ENCODE measurements around the gene EPS15. TPM values are rescaled to one million over a fixed set of nuclear protein-coding genes. Genes with fewer than 3 reads are reported as not detected.
"Not testable (repeated sequence)": the region's sequence is repeated elsewhere in the genome, so short reads cannot be mapped to it uniquely, and the experiment has no call there.

Gene EPS15
- polyA plus RNA-seq, 1 donor (not counting 4 experiments of a cell fraction or from before 2014, with no cell fraction given), result 33.2 TPM

- Histone ChIP-seq H3K4me3 (ENCODE audit: control insufficient read depth in 2 of 3, extremely low read depth in 1 of 3, insufficient read depth in 2 of 3, low read depth in 1 of 3, low read length in 3 of 3) (no peak overlapping the region), H3K4me2 (ENCODE audit: control insufficient read depth, extremely low read depth, insufficient read depth, low read depth, low read length) (no peak overlapping the region), H3K9me3 (ENCODE audit: control insufficient read depth, low read depth, low read length) (no peaks in the 10 kb centered on the region), H3K4me1 (ENCODE audit: control insufficient read depth, extremely low read depth, insufficient read depth, low read length) (no peaks in the 10 kb centered on the region), H3K79me2 (ENCODE audit: control insufficient read depth, insufficient read depth, low read length) (no peaks in the 10 kb centered on the region), H2AFZ (ENCODE audit: control insufficient read depth, low read length) (no peak overlapping the region), H3K9me1 (ENCODE audit: control insufficient read depth, extremely low read depth, insufficient read depth, low read length) (no peaks in the 10 kb centered on the region), H3K9ac (ENCODE audit: control insufficient read depth, extremely low read depth, insufficient read depth, low read length) (no peak overlapping the region), H3K27ac (ENCODE audit: control insufficient read depth, insufficient read depth, low read length) (no peak overlapping the region), H3K36me3 (ENCODE audit: control insufficient read depth in 2 of 2, extremely low read depth in 1 of 2, insufficient read depth in 2 of 2, low read length in 2 of 2) (peaks cover 2 to 12% of the 10 kb centered on the region in 2 experiments), H3K27me3 (ENCODE audit: control insufficient read depth, extremely low read depth, insufficient read depth, low read length) (no peaks in the 10 kb centered on the region), H4K20me1 (ENCODE audit: control insufficient read depth, extremely low read depth, insufficient read depth, low read length) (no peaks in the 10 kb centered on the region)
- DNase-seq (ENCODE audit: low read depth, low spot score) (no peak), FAIRE-seq (no peak)
- TF ChIP-seq EZH2 (IDR thresholded peaks at IDR 0.05; ENCODE audit: low read length) (no peak), CTCF (optimal IDR thresholded peaks at IDR 0.05 in 1 of 3, IDR thresholded peaks at IDR 0.05 in 1 of 3, conservative IDR thresholded peaks at IDR 0.05 in 1 of 3; ENCODE audit: extremely low read depth in 1 of 3, insufficient read depth in 2 of 3, low read length in 3 of 3) (no peak)
- dilution Hi-C loops (cut with MboI; ENCODE audit: extremely low pct_ligation_motif_present, low sequenced_read_pairs), result no loop called here
Measured at GRCh38 chr1:51463561-51463960, 55.5 kb downstream of the EPS15 start.

- H3K79me2 ChIP-seq (ENCODE audit: control insufficient read depth, insufficient read depth, low read length); H3K4me3 ChIP-seq (ENCODE audit: control insufficient read depth in 2 of 3, extremely low read depth in 1 of 3, insufficient read depth in 2 of 3, low read depth in 1 of 3, low read length in 3 of 3); H3K9me3 ChIP-seq (ENCODE audit: control insufficient read depth, low read depth, low read length); H3K27me3 ChIP-seq (ENCODE audit: control insufficient read depth, extremely low read depth, insufficient read depth, low read length); H3K9me1 ChIP-seq (ENCODE audit: control insufficient read depth, extremely low read depth, insufficient read depth, low read length); H3K9ac ChIP-seq (ENCODE audit: control insufficient read depth, extremely low read depth, insufficient read depth, low read length); DNase-seq (ENCODE audit: low read depth, low spot score); H3K27ac ChIP-seq (ENCODE audit: control insufficient read depth, insufficient read depth, low read length); H4K20me1 ChIP-seq (ENCODE audit: control insufficient read depth, extremely low read depth, insufficient read depth, low read length); dilution Hi-C loops (cut with MboI; ENCODE audit: extremely low pct_ligation_motif_present, low sequenced_read_pairs); H2AFZ ChIP-seq (ENCODE audit: control insufficient read depth, low read length); H3K4me1 ChIP-seq (ENCODE audit: control insufficient read depth, extremely low read depth, insufficient read depth, low read length); H3K4me2 ChIP-seq (ENCODE audit: control insufficient read depth, extremely low read depth, insufficient read depth, low read depth, low read length); FAIRE-seq: not testable (repeated sequence)
- H3K36me3 ChIP-seq (ENCODE audit: control insufficient read depth in 2 of 2, extremely low read depth in 1 of 2, insufficient read depth in 2 of 2, low read length in 2 of 2), result peaks cover 2 to 12% of the 10 kb centered on the region in 2 experiments
Measured at GRCh38 chr1:51462289-51462688, 56.8 kb downstream of the EPS15 start.

GRCh38 chr1:51454554-51454953 is 64.5 kb downstream of the EPS15 start:
- no peak overlapping the region for H3K27ac ChIP-seq (ENCODE audit: control insufficient read depth, insufficient read depth, low read length)
- no peak overlapping the region for H3K4me2 ChIP-seq (ENCODE audit: control insufficient read depth, extremely low read depth, insufficient read depth, low read depth, low read length)
- peaks cover 0 to 1% of the 10 kb centered on the region in 2 experiments for H3K36me3 ChIP-seq (ENCODE audit: control insufficient read depth in 2 of 2, extremely low read depth in 1 of 2, insufficient read depth in 2 of 2, low read length in 2 of 2)
- H4K20me1 ChIP-seq (ENCODE audit: control insufficient read depth, extremely low read depth, insufficient read depth, low read length), result no peaks in the 10 kb centered on the region
- FAIRE-seq (peak; percentile 20), DNase-seq (ENCODE audit: low read depth, low spot score) (no peak)
- no peaks in the 10 kb centered on the region for H3K4me1 ChIP-seq (ENCODE audit: control insufficient read depth, extremely low read depth, insufficient read depth, low read length)
- H3K9ac ChIP-seq (ENCODE audit: control insufficient read depth, extremely low read depth, insufficient read depth, low read length), result no peak overlapping the region
- H3K9me1 ChIP-seq (ENCODE audit: control insufficient read depth, extremely low read depth, insufficient read depth, low read length), result no peaks in the 10 kb centered on the region
- H3K9me3 ChIP-seq (ENCODE audit: control insufficient read depth, low read depth, low read length), result no peaks in the 10 kb centered on the region
- no peak for TF ChIP-seq CTCF (optimal IDR thresholded peaks at IDR 0.05 in 1 of 3, IDR thresholded peaks at IDR 0.05 in 1 of 3, conservative IDR thresholded peaks at IDR 0.05 in 1 of 3; ENCODE audit: extremely low read depth in 1 of 3, insufficient read depth in 2 of 3, low read length in 3 of 3)
- TF ChIP-seq EZH2 (IDR thresholded peaks at IDR 0.05; ENCODE audit: low read length), result no peak
- H3K27me3 ChIP-seq (ENCODE audit: control insufficient read depth, extremely low read depth, insufficient read depth, low read length), result no peaks in the 10 kb centered on the region
- dilution Hi-C loops (cut with MboI; ENCODE audit: extremely low pct_ligation_motif_present, low sequenced_read_pairs), result no loop called here
- no peaks in the 10 kb centered on the region for H3K79me2 ChIP-seq (ENCODE audit: control insufficient read depth, insufficient read depth, low read length)
- H3K4me3 ChIP-seq (ENCODE audit: control insufficient read depth in 2 of 3, extremely low read depth in 1 of 3, insufficient read depth in 2 of 3, low read depth in 1 of 3, low read length in 3 of 3), result no peak overlapping the region
- H2AFZ ChIP-seq (ENCODE audit: control insufficient read depth, low read length), result no peak overlapping the region

Measured in keratinocyte (primary cell).